ENCODE results near the gene MTHFD1L. TPM values are rescaled to one million over a fixed set of nuclear protein-coding genes. Genes with fewer than 3 reads are reported as not detected.
"Not testable (repeated sequence)": the region's sequence is repeated elsewhere in the genome, so short reads cannot be mapped to it uniquely, and the experiment has no call there.

Gene MTHFD1L
- total and polyA plus RNA-seq, 11 donors, result 1.1 to 13.2 (median 4.2) TPM

DNA sequence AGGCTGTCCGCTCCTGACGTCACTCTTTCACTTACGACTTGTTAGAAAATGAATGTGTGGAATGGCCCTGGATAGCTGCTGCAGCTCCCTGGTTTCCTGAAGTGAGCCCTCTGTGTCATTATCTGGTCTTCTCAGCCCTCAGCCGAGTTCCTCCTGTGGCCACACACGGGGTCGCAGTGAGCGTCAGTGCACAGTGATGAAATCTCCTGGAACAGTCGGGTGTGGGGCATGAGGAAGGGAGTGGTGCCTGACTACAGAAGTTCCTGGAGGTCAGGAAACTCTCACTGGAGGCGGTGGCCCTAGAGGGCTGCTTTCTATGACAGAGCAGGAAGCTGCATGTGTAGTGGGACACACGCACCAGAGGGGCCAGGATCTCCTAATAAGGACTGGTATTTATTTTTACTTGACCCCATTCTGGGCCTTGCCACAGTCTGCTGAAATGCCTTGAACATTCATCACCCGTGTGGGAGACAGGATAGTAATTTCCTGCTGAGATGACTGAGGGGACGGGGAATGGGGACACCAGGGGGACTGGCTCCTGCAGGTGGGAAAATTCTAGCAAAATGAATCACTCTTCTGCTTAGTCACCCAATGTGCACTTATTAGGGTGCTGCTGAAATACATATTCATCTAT lies 175.5 kb downstream of the MTHFD1L start:
- H3K36me3 ChIP-seq; H3K9me3 ChIP-seq; intact Hi-C loops (cut with DNase I); H3K27me3 ChIP-seq: not testable (repeated sequence)
- WGBS, 4 donors, result 19 to 28% (median 22%) methylated on average over 10 to 12 of the region's 12 CpGs
- ATAC-seq, result peak; percentile 93 to 100 (median 98)
- Histone ChIP-seq H3K4me3 (peak overlapping the region in 8 of 12 donors; percentile 8 to 39 (median 29)), H3K4me1 (peaks cover 0 to 45% (median 23%) of the 10 kb centered on the region in 12 donors), H3K27ac (peak overlapping the region; percentile 35 to 80 (median 74))
- TF ChIP-seq, protein P1, sequence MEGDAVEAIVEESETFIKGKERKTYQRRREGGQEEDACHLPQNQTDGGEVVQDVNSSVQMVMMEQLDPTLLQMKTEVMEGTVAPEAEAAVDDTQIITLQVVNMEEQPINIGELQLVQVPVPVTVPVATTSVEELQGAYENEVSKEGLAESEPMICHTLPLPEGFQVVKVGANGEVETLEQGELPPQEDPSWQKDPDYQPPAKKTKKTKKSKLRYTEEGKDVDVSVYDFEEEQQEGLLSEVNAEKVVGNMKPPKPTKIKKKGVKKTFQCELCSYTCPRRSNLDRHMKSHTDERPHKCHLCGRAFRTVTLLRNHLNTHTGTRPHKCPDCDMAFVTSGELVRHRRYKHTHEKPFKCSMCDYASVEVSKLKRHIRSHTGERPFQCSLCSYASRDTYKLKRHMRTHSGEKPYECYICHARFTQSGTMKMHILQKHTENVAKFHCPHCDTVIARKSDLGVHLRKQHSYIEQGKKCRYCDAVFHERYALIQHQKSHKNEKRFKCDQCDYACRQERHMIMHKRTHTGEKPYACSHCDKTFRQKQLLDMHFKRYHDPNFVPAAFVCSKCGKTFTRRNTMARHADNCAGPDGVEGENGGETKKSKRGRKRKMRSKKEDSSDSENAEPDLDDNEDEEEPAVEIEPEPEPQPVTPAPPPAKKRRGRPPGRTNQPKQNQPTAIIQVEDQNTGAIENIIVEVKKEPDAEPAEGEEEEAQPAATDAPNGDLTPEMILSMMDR (IDR thresholded peaks at IDR 0.05), result peak in 3 of 12 donors; percentile 11 to 23 (median 12)
- DNase-seq, result peak; percentile 75 to 88 (median 78)

DNA sequence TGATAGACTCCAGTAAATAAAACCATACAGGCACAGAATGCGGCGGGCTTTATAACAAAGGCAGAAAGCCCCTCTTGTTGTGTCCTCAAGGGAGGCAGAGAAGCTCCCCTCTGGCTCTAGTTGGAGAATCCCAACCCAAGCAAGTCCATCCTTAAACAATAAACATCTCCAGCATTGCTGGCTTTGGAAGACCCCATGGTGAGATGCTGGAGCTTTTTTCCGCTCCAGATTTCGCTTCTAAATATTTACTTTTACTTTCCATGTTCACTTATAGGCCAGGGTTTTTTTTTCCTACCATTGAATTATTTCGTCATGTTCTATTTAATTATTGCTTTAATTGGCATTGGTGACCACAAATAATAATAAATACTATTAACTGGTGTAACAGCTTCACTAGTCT lies 176.2 kb downstream of the MTHFD1L start:
- no peak for ATAC-seq
- Histone ChIP-seq H3K4me3 (no peak overlapping the region), H3K27me3 (no peaks in the 10 kb centered on the region), H3K27ac (peak overlapping the region in 11 of 12 donors; percentile 35 to 80 (median 75)), H3K36me3 (no peaks in the 10 kb centered on the region), H3K9me3 (no peaks in the 10 kb centered on the region), H3K4me1 (peaks cover 0 to 42% (median 20%) of the 10 kb centered on the region in 12 donors)
- TF ChIP-seq, protein P1 (IDR thresholded peaks at IDR 0.05), result no peak
- no peak for TF ChIP-seq POLR2A (IDR thresholded peaks at IDR 0.05)
- DNase-seq, result no peak
- intact Hi-C loops (cut with DNase I), result no loop called here
- 95 to 96% (median 96%) methylated on average over 5 of the region's 5 CpGs for WGBS, 4 donors

DNA sequence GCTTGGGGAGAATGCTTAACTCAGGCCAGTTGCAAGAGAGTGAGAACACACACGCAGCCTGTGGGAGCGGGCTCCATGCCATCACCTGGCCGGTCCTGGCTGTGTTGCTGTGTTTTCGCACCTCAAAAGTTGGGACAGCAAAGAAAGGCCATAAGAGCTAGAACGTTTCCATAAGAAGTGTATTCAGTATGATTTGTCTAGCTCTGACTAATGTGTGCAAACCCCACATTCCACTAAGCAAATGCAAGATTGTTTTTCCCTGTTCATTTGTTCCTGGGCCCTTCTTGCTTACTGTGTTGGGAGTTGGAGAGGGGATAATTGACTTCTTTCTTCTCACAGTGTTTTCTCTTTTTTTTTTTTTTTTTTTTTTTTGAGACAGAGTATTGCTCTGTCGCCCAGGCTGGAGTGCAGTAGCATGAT lies 177.4 kb downstream of the MTHFD1L start:
- ATAC-seq; H3K36me3 ChIP-seq; intact Hi-C loops (cut with DNase I); H3K9me3 ChIP-seq; H3K27me3 ChIP-seq; H3K4me3 ChIP-seq; DNase-seq: not testable (repeated sequence)
- H3K27ac ChIP-seq, result peak overlapping the region in 1 of 12 donors; percentile 79
- 86 to 91% (median 90%) methylated on average over 6 of the region's 6 CpGs for WGBS, 4 donors
- peaks cover 0 to 39% (median 20%) of the 10 kb centered on the region in 12 donors for H3K4me1 ChIP-seq

DNA sequence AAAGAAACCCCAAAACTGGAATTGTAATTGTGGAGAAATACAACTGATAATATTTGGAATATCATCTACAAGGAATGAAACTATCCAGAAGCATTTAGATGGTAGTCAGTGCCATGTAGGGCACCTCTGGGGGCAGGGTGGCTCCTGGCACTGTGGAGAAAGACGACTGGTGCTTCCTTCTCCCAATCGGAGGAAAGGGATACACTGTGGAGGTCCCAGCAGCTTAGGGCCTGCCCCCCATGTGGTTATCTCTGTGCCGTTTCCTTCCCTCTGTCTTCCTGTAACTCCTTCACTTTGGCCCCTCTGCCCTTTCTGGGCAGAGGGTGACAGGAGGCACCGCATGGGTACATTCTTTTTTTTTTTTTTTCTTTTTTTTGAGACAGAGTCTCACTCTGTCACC lies 178.4 kb downstream of the MTHFD1L start:
- WGBS, 4 donors, result 83 to 89% (median 88%) methylated on average over 4 of the region's 4 CpGs
- DNase-seq, result no peak
- intact Hi-C loops (cut with DNase I), result loop anchor here in 1 of 10 donors (2.0 kb wide), 1 partner anchor 19 kb away; no protein-coding TSS in a partner anchor

More for the DNA sequence above, 178.4 kb downstream of the MTHFD1L start:
- Histone ChIP-seq H3K9me3 (no peaks in the 10 kb centered on the region), H3K27me3 (no peaks in the 10 kb centered on the region), H3K27ac (peak overlapping the region in 9 of 12 donors; percentile 59 to 81 (median 75)), H3K36me3 (no peaks in the 10 kb centered on the region), H3K4me1 (peaks cover 0 to 39% (median 20%) of the 10 kb centered on the region in 12 donors), H3K4me3 (no peak overlapping the region)
- ATAC-seq, result no peak
- TF ChIP-seq POLR2A (IDR thresholded peaks at IDR 0.05), result no peak
- TF ChIP-seq, protein P1 (IDR thresholded peaks at IDR 0.05), result no peak
